WTC11 (cell line): Measurements from ENCODE around the gene SERTAD1.

Source experiments
- CREB1 ChIP-seq: sonication (generic); formaldehyde crosslinking; IDR thresholded peaks from 2 replicates; pipeline ENCODE4 v1.8.0; 2023; ENCODE audit warnings: mild to moderate bottlenecking, missing genetic modification reagents
- CTCF ChIP-seq: fragments of 200-600 bp; IDR thresholded peaks from 2 replicates; pipeline ENCODE4 v1.8.0; 2022; ENCODE audit warnings: antibody characterized with exemption
- JUN ChIP-seq: sonication (generic); formaldehyde crosslinking; IDR thresholded peaks from 2 replicates; pipeline ENCODE4 v1.8.0; 2023; ENCODE audit warnings: mild to moderate bottlenecking, missing genetic modification reagents
- MAX ChIP-seq: sonication (generic); formaldehyde crosslinking; IDR thresholded peaks from 2 replicates; pipeline ENCODE4 v1.8.0; 2022; ENCODE audit warnings: mild to moderate bottlenecking, missing genetic modification reagents
- RORB ChIP-seq: fragments of 250-450 bp; sonication (Bioruptor Pico); IDR thresholded peaks from 2 replicates; pipeline ENCODE4 v1.9.0; 2021; ENCODE audit warnings: mild to moderate bottlenecking
- ZNF512 ChIP-seq: sonication (generic); formaldehyde crosslinking; IDR thresholded peaks from 2 replicates; pipeline ENCODE4 v1.8.1; 2022; ENCODE audit warnings: missing genetic modification reagents, borderline replicate concordance
- ZNF532 ChIP-seq: fragments of 250-450 bp; sonication (Bioruptor Pico); IDR thresholded peaks from 2 replicates; pipeline ENCODE4 v1.9.0; 2021; ENCODE audit warnings: mild to moderate bottlenecking, borderline replicate concordance

- TF ChIP-seq RORB (no peak), JUN (no peak), MAX (CRISPR knock-in tag) (no peak), ZNF532 (CRISPR knock-in tag) (no peak), CTCF (no peak), CREB1 (CRISPR knock-in tag) (no peak), ZNF512 (no peak)
These were observed 38.6 kb downstream of the SERTAD1 start for GRCh38 chr19:40387155-40387554.
